Measurements from ENCODE around the gene KLF13.

KLF13 gene

GRCh38 chr15:31362886-31363285, 36.3 kb downstream of the KLF13 start:
- no peak for DNase-seq (ENCODE audit: low read depth)

- DNase-seq (ENCODE audit: low read depth): no peak
Observed at GRCh38 chr15:31364301-31365031, 37.8 kb downstream of the KLF13 start.

GRCh38 chr15:31365032-31365654, 38.5 kb downstream of the KLF13 start:
- no peak for DNase-seq (ENCODE audit: low read depth)

DNA sequence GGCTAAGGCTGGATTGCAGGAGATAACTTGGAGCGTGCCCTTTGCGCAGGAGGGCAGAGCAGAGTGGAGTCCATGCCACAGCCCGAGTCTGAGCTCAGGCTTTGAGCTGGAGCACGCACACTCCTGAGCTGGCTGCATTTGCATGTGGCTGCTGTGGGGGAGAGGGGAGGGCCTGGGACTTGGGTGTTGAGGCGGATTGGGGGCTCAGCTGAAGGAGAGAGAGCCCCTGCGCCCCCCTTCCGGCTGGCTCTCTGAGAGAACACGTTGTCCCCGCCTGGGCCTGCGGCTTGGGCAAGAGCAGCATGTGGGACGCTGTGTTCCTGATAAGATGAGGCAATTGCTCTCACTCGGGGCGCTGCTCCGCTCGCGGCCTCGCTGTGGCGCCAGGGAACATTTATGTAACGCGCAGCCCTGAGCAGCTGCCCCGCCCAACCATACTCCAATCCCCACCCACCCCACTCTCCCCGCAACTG, 39.1 kb downstream of the KLF13 start:
- peak; percentile 64 for DNase-seq (ENCODE audit: low read depth)

DNA sequence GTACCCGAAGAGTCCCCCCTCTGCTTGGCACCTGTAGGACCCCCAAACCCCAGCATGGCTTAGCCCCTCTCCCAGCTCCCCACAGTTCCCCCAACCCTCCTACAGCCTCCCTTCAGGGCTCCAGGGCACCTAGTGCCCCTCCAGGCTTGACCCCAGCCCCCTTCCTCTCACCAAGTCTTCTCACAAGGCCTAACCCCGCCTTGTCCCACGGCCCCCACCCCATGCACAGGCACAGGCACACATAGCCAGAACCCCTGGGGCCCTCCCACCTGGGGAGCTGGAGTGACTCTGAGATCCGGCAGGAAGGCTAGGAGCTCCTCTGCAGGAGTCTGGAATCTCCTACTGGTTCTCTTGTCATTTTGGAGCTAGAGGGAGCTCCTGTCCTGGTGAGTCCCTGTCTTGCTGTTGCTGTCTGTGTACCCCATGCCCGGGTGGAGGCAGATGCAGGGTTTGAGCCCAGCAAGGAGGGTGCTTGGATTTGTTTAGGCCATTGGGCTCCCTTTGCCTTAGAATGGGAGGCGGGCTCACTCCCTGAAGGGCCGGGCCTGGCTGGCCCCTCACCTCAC, 39.6 kb downstream of the KLF13 start:
- DNase-seq (ENCODE audit: low read depth): no peak

DNA sequence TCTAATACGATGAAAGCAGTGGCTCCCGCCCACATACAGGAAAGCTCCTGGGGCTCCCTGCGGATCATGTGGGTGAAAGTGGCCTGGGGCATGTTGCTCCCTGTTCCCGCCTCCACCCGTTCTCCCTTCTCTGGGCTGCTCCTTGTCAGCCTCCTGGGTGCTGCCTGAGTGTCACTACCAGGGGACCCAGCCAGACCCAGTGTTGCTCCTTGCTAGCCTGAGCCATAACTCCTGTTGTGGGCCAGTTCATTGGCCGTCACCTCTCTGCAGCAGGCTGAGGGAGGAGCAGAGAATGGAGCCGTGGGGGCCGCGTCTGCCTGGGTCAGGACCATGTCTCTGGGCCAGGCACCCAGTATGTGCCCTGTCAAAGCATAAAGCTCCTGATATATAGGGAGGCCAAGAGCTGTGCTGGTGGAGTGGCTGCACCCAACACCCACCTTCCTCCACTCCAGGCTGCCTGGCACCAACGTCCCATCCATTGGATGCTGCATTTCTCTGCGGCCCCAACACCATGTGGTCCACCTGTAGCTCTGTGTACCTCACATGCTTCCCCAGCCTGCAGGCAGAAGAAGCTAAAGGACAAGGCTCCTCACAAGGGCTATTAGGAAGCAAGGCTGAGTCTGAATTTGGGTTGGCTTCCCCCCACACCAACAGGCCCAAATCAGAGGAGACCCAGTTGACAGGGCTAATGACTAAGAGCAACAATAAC, 40.5 kb downstream of the KLF13 start:
- no peak for DNase-seq (ENCODE audit: low read depth)

- DNase-seq (ENCODE audit: low read depth): no peak
Observed at GRCh38 chr15:31367730-31368344, 41.2 kb downstream of the KLF13 start.

GRCh38 chr15:31369727-31370126, 43.1 kb downstream of the KLF13 start:
- no peak for DNase-seq (ENCODE audit: low read depth)

GRCh38 chr15:31371520-31372240, 45.0 kb downstream of the KLF13 start:
- DNase-seq (ENCODE audit: low read depth): no peak

- no peak for DNase-seq (ENCODE audit: low read depth)
Observed at GRCh38 chr15:31372635-31373091, 46.0 kb downstream of the KLF13 start.

- no peak for DNase-seq (ENCODE audit: low read depth)
Observed at GRCh38 chr15:31373096-31373865, 46.6 kb downstream of the KLF13 start.

DNA sequence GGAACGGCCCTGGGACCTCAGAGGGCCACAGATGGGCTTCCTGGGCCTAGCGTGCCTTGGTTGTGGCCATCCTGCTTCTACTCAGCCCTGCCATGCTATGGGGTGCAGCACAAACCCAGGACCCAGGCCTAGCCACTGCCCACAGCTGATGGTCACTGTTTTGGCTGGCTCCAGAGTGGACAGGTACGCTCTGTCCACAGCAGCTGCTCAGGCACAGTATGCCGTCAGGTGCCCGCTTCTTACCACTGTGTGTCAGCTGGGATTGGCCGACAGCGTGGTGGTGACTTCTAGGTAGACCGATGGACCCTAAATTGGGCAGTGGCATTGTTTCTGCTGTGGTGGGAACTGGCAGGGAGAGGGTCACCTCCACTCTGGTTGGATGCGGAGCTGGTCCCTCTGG, 47.3 kb downstream of the KLF13 start:
- no peak for DNase-seq (ENCODE audit: low read depth)

- DNase-seq (ENCODE audit: low read depth): no peak
Observed at GRCh38 chr15:31374489-31374888, 47.9 kb downstream of the KLF13 start.

DNA sequence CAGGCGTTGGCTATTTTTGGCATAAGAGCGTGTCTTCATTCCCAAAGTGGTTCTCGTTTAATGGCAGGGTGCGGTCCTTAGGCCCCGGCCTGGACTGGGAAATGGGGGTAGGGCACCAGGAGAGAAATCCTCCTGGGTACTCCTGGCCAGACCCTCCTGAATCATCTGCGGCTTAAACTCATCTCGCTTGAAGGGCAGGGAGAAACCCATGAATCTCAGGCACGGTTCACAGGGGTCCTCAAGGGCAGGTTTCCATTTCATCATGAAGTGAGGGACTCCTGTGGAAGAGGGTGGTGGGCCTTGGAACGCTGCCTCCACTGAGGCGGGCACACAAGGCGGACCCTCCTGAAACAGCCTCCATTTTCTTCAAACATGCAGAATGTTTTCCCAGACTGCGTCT, 48.4 kb downstream of the KLF13 start:
- DNase-seq (ENCODE audit: low read depth): no peak

DNA sequence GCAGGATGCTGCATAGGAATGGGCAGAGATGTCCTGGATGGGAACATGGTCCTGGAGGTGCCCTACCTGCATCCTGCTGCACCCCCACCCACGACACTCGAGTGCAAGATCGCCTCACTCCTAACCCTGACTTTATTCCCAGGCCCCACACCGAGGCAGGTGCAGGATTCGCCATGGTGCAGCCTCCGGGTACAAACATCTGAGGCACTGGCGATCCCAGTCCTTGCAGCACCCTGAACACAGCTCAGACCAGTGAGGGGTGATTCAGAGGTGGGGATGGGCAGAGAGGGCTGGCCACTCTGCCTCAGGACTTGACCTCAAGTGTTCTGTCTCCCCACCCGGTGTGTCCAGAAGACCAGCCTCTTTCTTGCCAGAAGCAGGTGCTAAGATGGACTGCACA, 49.1 kb downstream of the KLF13 start:
- no peak for DNase-seq (ENCODE audit: low read depth)

DNA sequence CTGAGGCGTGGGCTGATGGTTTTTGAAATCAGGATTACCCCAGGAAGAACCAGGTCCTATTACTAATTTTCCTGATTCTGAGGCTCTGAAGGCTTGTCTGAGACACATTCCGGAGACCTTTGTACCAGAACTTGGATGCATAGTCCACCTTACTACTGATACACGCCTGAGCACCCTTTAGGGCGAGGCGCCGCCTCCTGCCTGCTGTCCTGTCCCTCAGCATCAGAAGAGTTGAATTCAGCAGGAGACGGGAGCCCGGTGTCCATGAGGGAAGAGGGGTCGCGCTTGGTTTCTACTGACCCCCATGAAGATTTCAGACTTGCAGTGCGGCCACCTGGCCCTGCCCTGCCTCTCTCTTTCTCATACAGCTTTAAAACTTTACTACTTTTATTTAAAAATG, 49.9 kb downstream of the KLF13 start:
- DNase-seq (ENCODE audit: low read depth): no peak

DNA sequence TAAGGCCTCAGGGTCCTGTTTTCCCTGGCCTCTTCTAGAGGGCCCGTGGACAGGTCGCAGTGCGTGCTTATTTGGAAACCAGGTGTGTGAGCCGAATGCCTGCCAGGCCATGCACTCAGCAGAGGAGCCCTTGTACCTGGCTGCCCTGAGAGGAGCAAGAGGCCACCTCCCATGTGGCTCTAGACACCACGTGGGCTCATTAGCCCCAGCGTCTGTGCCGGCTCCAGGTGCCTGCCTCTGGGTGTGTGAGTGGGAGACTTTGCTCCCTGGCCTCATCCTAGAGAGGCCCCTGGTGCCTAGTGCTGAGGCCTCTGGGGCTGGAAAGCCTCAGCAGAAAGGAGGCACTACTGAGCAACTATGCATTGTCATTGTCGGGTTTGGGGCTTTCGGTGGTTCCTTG, 50.4 kb downstream of the KLF13 start:
- DNase-seq (ENCODE audit: low read depth): no peak

GRCh38 chr15:31378363-31378903, 51.8 kb downstream of the KLF13 start:
- DNase-seq (ENCODE audit: low read depth): no peak

DNA sequence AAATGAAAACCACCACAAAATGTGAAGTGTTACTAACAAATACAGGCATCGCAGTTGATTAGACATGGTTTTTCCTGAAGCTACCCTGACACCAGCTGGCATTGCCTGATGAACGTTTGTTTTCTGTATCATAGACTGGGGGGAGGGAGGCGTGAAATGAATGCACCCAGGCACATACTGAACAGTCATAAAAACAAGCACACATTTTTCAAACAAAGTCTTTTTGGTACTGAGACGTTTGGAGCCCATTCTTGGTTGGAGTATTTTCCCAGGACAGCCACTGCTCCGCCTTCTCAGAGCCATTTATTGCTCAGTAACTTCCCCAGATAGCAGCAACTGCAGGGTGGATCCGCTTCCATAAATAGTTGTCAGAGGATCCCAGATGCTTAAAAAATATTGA, 52.4 kb downstream of the KLF13 start:
- DNase-seq (ENCODE audit: low read depth): no peak

DNA sequence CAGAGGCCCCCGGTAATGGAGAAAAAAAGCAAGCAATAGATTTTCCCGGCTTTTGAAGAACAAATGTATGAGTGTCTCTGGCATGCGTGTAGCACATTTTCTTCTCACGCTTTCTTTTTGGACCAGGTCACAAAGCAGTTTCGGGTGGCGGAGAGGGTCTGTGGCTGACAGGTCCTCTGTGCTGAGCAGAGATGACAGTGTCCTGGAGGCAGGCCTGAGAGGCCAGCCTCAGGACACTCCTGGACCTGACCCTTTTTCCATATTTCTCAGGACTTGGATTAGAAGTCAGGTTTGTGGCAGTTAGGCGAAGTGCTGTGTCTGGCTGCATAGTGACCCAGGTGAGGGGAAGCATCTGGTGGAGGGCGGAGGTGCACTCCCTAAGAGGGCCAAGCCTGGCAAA, 52.9 kb downstream of the KLF13 start:
- DNase-seq (ENCODE audit: low read depth): no peak

All from activated gamma-delta T cell treated with anti-CD3 and anti-CD28 coated beads, Interleukin-2, amount 50 U/mL, for 16 hours (primary cell).